Liver (tissue), 5 donors: Measurements from ENCODE around the gene BIN1. TPM values are rescaled to one million over a fixed set of nuclear protein-coding genes. Genes with fewer than 3 reads are reported as not detected.

Experiments
- polyA plus RNA-seq, 2 donors: library from polyadenylated mRNA; stranded (reverse) in 1 of 2; unstranded in 1 of 2; fragments of 200-250 nt in 1 of 2; fragments of >200 nt in 1 of 2; fragmentation: Nextera tagmentation in 1 of 2; extraction: Ambion mirVana in 1 of 2; gene quantifications; one replicate each; pipeline versions ENCODE4 v1.2.1 to v1.2.3, GENCODE V29; 2013 to 2015
- small RNA-seq: library from RNA; depleted of rRNA; stranded (forward); fragments of <200 nt; gene quantifications from one replicate; pipeline ENCODE3, GENCODE V24; 2014
- total RNA-seq, 2 donors: library from RNA; depleted of rRNA; stranded (reverse); fragments of >200 nt; gene quantifications; one replicate each; pipeline ENCODE4 v1.2.3, GENCODE V29; 2014
- donor health status: healthy.
- donor health status: healthy.
- donor health status: healthy.

The BIN1 gene
- total and polyA plus RNA-seq, 4 donors = 13.3 to 21.5 (median 15.0) TPM

Small RNA genes within 50 kb of the gene (small RNA-seq; reads per million reads assigned to genes)
- not detected for gene RNU7-182P

Other genes with a start within 250 kb of the BIN1 start
- gene TEX51, start 208.3 kb downstream of the BIN1 start, total RNA-seq = not detected
- not detected for gene TEX51, start 208.3 kb downstream of the BIN1 start, polyA plus RNA-seq
- under 1 TPM; 0.05 to 0.08 TPM for gene CYP27C1, start 113.1 kb upstream of the BIN1 start, total RNA-seq
- gene CYP27C1, start 113.1 kb upstream of the BIN1 start, polyA plus RNA-seq = under 1 TPM; 0.02 to 0.14 TPM
- gene ERCC3, start 187.0 kb upstream of the BIN1 start, total RNA-seq = 10 to 100 TPM; 19.7 to 38.3 TPM
- gene ERCC3, start 187.0 kb upstream of the BIN1 start, polyA plus RNA-seq = 10 to 100 TPM; 12.4 to 15.2 TPM